HEK293T (cell line): Measurements from ENCODE around the gene CLCNKB.

Source experiments
- BHLHE40 ChIP-seq: fragments of 450-650 bp; IDR thresholded peaks from 2 replicates; pipeline ENCODE4 v1.6.1; 2016; ENCODE audit warnings: mild to moderate bottlenecking, moderate library complexity, borderline replicate concordance
- ELF4 ChIP-seq: fragments of 450-650 bp; IDR thresholded peaks from 2 replicates; pipeline ENCODE4 v1.6.1; 2017; ENCODE audit warnings: antibody characterized with exemption
- FOXA1 ChIP-seq: fragments of 450-650 bp; IDR thresholded peaks from 2 replicates; pipeline ENCODE4 v1.6.1; 2016; ENCODE audit warnings: mild to moderate bottlenecking
- FOXK2 ChIP-seq: fragments of 450-650 bp; IDR thresholded peaks from 2 replicates; pipeline ENCODE4 v1.6.1; 2016; ENCODE audit warnings: mild to moderate bottlenecking
- FOXM1 ChIP-seq: fragments of 450-650 bp; IDR thresholded peaks from 2 replicates; pipeline ENCODE4 v1.6.1; 2017; ENCODE audit warnings: mild to moderate bottlenecking, borderline replicate concordance
- HDGF ChIP-seq: fragments of 450-650 bp; IDR thresholded peaks from 2 replicates; pipeline ENCODE4 v1.6.1; 2017; ENCODE audit warnings: antibody characterized with exemption, borderline replicate concordance
- LEF1 ChIP-seq: fragments of 450-650 bp; IDR thresholded peaks from 2 replicates; pipeline ENCODE4 v1.6.1; 2017; ENCODE audit warnings: mild to moderate bottlenecking, borderline replicate concordance
- NFRKB ChIP-seq: fragments of 450-650 bp; IDR thresholded peaks from 2 replicates; pipeline ENCODE4 v1.6.1; 2016; ENCODE audit warnings: mild to moderate bottlenecking, moderate library complexity
- SP1 ChIP-seq: fragments of 450-650 bp; IDR thresholded peaks from 2 replicates; pipeline ENCODE4 v1.6.1; 2017
- SUZ12 ChIP-seq: fragments of 450-650 bp; IDR thresholded peaks from 2 replicates; pipeline ENCODE4 v1.6.1; 2016; ENCODE audit warnings: mild to moderate bottlenecking
- TARDBP ChIP-seq: fragments of 450-650 bp; IDR thresholded peaks from 2 replicates; pipeline ENCODE4 v1.6.1; 2016
- ZNF384 ChIP-seq: fragments of 450-650 bp; IDR thresholded peaks from 2 replicates; pipeline ENCODE4 v1.6.1; 2016

DNA sequence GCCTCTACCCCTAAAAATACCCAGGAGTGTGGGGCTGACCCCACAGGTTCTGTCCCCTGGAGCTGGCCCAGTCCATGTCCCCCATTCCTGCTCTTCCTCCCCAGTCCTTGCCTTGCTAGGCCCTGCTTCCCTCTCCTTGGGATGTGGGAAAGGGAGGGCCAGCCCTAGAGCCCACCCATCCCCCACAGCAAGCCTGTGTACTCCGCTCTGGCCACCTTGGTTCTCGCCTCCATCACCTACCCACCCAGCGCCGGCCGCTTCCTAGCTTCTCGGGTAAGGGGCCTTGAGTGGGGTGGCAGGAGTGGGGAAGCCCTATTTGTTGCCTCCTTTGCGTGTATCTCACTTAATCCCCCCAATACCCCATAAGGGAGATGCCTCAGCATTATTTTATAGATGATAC is 6.7 kb downstream of the CLCNKB start:
- TF ChIP-seq FOXM1, result no peak
- TF ChIP-seq SUZ12, result no peak
- TF ChIP-seq BHLHE40, result no peak
- TF ChIP-seq ELF4, result no peak
- no peak for TF ChIP-seq FOXA1
- TF ChIP-seq NFRKB, result no peak
- no peak for TF ChIP-seq FOXK2
- no peak for TF ChIP-seq TARDBP
- TF ChIP-seq SP1, result no peak
- TF ChIP-seq HDGF, result no peak
- TF ChIP-seq LEF1, result no peak
- no peak for TF ChIP-seq ZNF384
